ENCODE results near the gene OR1Q1. TPM values are rescaled to one million over a fixed set of nuclear protein-coding genes. Genes with fewer than 3 reads are reported as not detected.

Gene OR1Q1, protein sequence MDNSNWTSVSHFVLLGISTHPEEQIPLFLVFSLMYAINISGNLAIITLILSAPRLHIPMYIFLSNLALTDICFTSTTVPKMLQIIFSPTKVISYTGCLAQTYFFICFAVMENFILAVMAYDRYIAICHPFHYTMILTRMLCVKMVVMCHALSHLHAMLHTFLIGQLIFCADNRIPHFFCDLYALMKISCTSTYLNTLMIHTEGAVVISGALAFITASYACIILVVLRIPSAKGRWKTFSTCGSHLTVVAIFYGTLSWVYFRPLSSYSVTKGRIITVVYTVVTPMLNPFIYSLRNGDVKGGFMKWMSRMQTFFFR
- not detected in 2 replicates for total RNA-seq

DNA sequence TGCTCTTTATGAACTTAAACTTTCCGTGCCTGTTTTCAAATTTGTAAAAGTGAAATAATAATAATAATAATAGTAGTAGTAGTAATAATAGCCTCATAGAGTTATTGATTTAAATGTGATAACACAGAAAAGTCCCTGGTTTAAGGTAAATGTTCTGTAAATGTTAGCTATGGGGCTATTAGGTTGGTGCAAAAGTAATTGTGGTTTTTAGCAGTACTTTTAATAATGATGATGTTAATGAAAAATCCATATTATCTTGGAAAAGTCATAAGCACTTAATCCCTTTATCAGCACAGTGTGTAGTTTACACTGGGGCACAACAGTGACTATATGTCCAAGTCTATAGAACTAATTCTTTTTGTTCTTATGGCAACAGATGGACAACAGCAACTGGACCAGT lies at the start of gene OR1Q1:
OR1Q1 (plus strand) TSS at position 377 of the 400 bp plus-strand sequence; CDS start at position 377, 0 bp downstream.

DNA sequence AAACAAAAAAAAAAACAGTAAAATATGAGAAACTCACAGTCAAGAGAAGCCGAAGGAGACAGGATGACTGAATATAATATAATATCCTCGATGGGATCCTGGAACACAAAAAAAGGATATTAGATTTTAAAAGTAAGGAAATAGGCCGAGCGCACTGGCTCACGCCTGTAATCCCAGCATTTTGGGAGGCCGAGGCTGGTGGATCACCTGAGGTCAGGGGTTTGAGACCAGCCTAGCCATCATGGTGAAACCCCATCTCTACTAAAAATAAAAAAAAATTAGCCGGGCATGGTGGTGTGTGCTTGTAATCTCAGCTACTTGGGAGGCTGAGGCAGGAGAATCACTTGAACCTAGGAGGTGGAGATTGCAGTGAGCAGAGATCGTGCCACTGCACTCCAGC lies 31.3 kb upstream of the OR1Q1 start, which contains the start of gene OR1L8:
OR1L8 (minus strand) TSS at position 101 of the 400 bp plus-strand sequence. CDS start 14,907 bp downstream, outside the sequence.

DNA sequence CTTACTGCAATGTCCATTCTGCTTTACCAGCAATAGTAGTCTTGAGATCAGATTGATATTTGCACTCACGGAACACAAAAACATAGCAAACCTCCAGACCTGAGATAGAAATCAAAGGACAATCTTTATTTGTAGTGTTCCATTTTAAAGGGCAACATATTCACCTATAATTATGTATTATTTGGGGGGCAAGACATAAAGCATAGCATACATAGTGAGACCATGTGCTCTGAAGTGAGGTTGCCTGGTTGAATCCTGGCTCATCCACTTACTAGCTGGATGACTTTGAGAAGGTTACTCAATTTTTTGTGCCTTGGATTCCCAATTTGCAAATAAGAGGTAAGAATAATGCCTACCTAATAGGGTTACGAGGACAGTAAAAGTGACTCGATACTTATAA lies 43.0 kb downstream of the OR1Q1 start, which contains the start of gene OR1B1:
OR1B1 (minus strand) TSS at position 101 of the 400 bp plus-strand sequence.

DNA sequence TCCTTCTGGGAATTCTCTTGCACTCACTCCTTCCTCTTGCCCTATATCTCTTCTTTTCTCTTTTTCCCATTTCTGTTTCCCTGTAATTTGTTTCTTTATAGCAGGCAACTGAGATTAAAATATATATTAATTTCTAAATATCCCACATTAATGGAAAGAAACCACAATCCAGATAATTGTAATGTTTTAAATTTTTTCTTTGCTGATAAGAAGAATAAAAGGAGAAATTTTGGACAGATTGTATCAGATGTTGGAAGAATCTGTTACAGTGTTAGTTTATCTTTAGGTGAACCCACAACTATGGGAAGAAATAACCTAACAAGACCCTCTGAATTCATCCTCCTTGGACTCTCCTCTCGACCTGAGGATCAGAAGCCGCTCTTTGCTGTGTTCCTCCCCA lies 46.9 kb downstream of the OR1Q1 start, which contains the start of gene OR1L1:
OR1L1 (plus strand) TSS at position 301 of the 400 bp plus-strand sequence; CDS start at position 301, 0 bp downstream.

Other genes starting within 250 kb of the OR1Q1 start
- gene PTGS1, start 243.7 kb upstream of the OR1Q1 start, total RNA-seq: 18.6 and 26.4 TPM in 2 replicates
- gene OR1J1, start 136.8 kb upstream of the OR1Q1 start, total RNA-seq: not detected in 2 replicates
- not detected in 2 replicates for gene OR1J2, start 103.9 kb upstream of the OR1Q1 start, total RNA-seq
- not detected in 2 replicates for gene OR1J4, start 95.6 kb upstream of the OR1Q1 start, total RNA-seq
- gene OR1N1, start 87.4 kb upstream of the OR1Q1 start, total RNA-seq: not detected in 2 replicates
- not detected in 2 replicates for gene OR1N2, start 61.6 kb upstream of the OR1Q1 start, total RNA-seq
- gene OR1L8, start 31.4 kb upstream of the OR1Q1 start, total RNA-seq: under 0.01 TPM in 1 of 2 replicates, not detected in the other
- 0.17 TPM in 1 of 2 replicates, not detected in the other for gene OR1B1, start 42.9 kb downstream of the OR1Q1 start, total RNA-seq
- not detected in 2 replicates for gene OR1L1, start 47.0 kb downstream of the OR1Q1 start, total RNA-seq
- not detected in 2 replicates for gene OR1L3, start 60.4 kb downstream of the OR1Q1 start, total RNA-seq
- not detected in 2 replicates for gene OR1L4, start 109.3 kb downstream of the OR1Q1 start, total RNA-seq
- gene OR1L6, start 127.6 kb downstream of the OR1Q1 start, total RNA-seq: not detected in 2 replicates
- not detected in 2 replicates for gene OR5C1, start 174.2 kb downstream of the OR1Q1 start, total RNA-seq
- gene OR1K1, start 185.4 kb downstream of the OR1Q1 start, total RNA-seq: not detected in 2 replicates
- 37.7 and 55.8 TPM in 2 replicates for gene PDCL, start 213.8 kb downstream of the OR1Q1 start, total RNA-seq